ENCODE data around the gene SV2C. TPM values are rescaled to one million over a fixed set of nuclear protein-coding genes. Genes with fewer than 3 reads are reported as not detected.

Gene SV2C
- total and polyA plus RNA-seq, 2 donors from 2014 or later: 0.13 TPM; not detected in 1

DNA sequence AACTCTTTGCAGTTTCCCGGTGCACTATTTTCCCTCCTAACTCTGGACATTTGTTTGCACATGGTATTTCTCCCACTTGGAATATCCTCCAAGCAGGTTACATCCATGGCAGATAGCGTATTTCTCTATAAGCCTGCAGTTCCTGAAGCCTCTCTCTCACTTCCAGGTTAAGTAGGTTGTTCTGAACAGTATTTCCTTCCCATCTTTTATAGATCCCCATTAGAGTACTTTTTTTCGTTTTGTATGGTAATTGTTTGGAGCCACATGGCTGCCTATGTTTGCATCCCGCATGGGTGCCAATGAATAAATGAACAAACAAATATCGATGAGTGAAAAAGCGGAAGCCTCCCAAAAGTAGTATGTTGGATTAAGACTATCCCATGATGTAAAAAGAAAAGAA lies 206.5 kb downstream of the SV2C start:
- no peak for FAIRE-seq
- TF ChIP-seq, protein P1, sequence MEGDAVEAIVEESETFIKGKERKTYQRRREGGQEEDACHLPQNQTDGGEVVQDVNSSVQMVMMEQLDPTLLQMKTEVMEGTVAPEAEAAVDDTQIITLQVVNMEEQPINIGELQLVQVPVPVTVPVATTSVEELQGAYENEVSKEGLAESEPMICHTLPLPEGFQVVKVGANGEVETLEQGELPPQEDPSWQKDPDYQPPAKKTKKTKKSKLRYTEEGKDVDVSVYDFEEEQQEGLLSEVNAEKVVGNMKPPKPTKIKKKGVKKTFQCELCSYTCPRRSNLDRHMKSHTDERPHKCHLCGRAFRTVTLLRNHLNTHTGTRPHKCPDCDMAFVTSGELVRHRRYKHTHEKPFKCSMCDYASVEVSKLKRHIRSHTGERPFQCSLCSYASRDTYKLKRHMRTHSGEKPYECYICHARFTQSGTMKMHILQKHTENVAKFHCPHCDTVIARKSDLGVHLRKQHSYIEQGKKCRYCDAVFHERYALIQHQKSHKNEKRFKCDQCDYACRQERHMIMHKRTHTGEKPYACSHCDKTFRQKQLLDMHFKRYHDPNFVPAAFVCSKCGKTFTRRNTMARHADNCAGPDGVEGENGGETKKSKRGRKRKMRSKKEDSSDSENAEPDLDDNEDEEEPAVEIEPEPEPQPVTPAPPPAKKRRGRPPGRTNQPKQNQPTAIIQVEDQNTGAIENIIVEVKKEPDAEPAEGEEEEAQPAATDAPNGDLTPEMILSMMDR (IDR thresholded peaks at IDR 0.05; ENCODE audit: borderline replicate concordance, extremely low read depth, insufficient read depth): no peak

DNA sequence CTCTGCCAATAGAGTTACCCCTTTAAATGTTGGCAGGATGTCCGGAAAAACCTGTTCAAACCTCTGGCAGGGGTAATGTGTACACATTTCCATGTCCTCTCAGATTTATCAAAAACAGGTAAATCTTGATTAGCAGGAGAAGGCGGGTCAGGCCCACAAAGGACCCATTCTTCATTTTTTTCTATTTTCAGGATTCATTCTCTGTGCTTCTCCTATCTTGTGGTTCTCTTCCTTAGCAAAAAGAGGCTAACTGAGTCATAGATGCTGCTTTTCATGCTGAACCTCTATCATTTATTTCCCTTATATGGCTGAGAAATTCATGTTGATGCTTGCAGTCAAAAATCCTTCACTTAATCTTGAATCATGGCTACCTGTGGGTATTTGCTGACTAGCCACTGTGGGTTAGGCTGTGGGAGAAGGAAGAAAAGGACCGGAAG lies 207.2 kb downstream of the SV2C start:
- H3K4me3 ChIP-seq (ENCODE audit: low read length in 3 of 3): no peak overlapping the region
- no peaks in the 10 kb centered on the region for H3K9me3 ChIP-seq (ENCODE audit: control insufficient read depth in 2 of 3, insufficient read depth in 1 of 3, low read length in 3 of 3)
- intact Hi-C loops (cut with DNase I): no loop called here
- FAIRE-seq (no peak), DNase-seq (peak in 1 of 5 donors; percentile 16)
- TF ChIP-seq, protein P1 (IDR thresholded peaks at IDR 0.05; ENCODE audit: borderline replicate concordance, extremely low read depth, insufficient read depth): no peak
- H3K4me1 ChIP-seq (ENCODE audit: control insufficient read depth in 2 of 3, insufficient read depth in 2 of 3, low read depth in 1 of 3, low read length in 3 of 3): no peaks in the 10 kb centered on the region
- no peak overlapping the region for H3K27ac ChIP-seq (ENCODE audit: low read depth in 2 of 2, low read length in 2 of 2)
- H3K27me3 ChIP-seq (ENCODE audit: control insufficient read depth, insufficient read depth, low read length): no peaks in the 10 kb centered on the region
- H3K36me3 ChIP-seq (ENCODE audit: control insufficient read depth in 2 of 3, insufficient read depth in 3 of 3, low read length in 3 of 3): no peaks in the 10 kb centered on the region
- H3K9ac ChIP-seq (ENCODE audit: low read length in 3 of 3): no peak overlapping the region

More for the DNA sequence above, 206.5 kb downstream of the SV2C start:
- no peaks in the 10 kb centered on the region for H3K4me1 ChIP-seq (ENCODE audit: control insufficient read depth in 2 of 3, insufficient read depth in 2 of 3, low read depth in 1 of 3, low read length in 3 of 3)
- DNase-seq: no peak
- H3K27ac ChIP-seq (ENCODE audit: low read depth in 2 of 2, low read length in 2 of 2): no peak overlapping the region
- H3K9me3 ChIP-seq (ENCODE audit: control insufficient read depth in 2 of 3, insufficient read depth in 1 of 3, low read length in 3 of 3): no peaks in the 10 kb centered on the region
- H3K9ac ChIP-seq (ENCODE audit: low read length in 3 of 3): no peak overlapping the region
- H3K36me3 ChIP-seq (ENCODE audit: control insufficient read depth in 2 of 3, insufficient read depth in 3 of 3, low read length in 3 of 3): no peaks in the 10 kb centered on the region
- H3K4me3 ChIP-seq (ENCODE audit: low read length in 3 of 3): no peak overlapping the region
- intact Hi-C loops (cut with DNase I): no loop called here
- no peaks in the 10 kb centered on the region for H3K27me3 ChIP-seq (ENCODE audit: control insufficient read depth, insufficient read depth, low read length)

DNA sequence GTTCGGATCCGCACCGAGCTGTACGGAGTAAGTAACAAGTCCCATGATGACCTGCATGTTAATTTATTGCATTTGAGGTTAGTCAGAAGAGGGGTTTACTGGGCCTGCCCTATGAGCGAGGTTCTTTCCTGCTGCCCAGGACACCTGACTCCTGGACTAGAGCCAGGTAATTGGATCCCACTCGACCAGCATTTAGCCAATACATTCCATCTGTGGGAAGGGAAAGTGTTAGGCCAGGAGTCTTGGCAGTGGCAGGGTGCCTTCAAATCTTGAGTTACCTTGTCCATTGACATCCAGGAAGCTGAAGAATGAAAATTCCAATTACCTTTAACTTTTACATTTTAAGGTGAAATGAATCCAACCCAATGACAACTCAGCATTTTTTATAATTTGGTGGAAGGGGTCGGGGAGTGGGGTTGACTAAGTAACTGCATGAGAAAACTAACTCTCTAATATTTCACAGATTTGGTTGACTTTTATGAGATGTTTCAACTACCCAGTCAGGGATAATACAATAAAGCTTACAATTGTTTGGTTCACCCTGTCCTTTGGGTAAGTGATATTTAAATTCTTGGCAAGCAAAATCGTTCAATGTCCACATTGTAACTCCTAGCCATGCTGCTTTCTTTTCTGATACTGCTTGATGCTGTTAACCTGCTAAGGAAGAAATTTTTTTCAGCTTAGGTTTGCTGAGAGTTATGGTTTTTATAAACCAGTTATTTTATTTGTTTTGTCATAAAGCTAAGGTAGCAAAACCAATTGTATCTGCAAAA lies 208.3 kb downstream of the SV2C start:
- no peaks in the 10 kb centered on the region for H3K27me3 ChIP-seq (ENCODE audit: control insufficient read depth, insufficient read depth, low read length)
- intact Hi-C loops (cut with DNase I): no loop called here
- H3K9me3 ChIP-seq (ENCODE audit: control insufficient read depth in 2 of 3, insufficient read depth in 1 of 3, low read length in 3 of 3): no peaks in the 10 kb centered on the region
- H3K4me1 ChIP-seq (ENCODE audit: control insufficient read depth in 2 of 3, insufficient read depth in 2 of 3, low read depth in 1 of 3, low read length in 3 of 3): no peaks in the 10 kb centered on the region
- FAIRE-seq: no peak
- no peak overlapping the region for H3K9ac ChIP-seq (ENCODE audit: low read length in 3 of 3)
- H3K27ac ChIP-seq (ENCODE audit: low read depth in 2 of 2, low read length in 2 of 2): no peak overlapping the region
- TF ChIP-seq, protein P1 (IDR thresholded peaks at IDR 0.05; ENCODE audit: borderline replicate concordance, extremely low read depth, insufficient read depth): no peak
- H3K4me3 ChIP-seq (ENCODE audit: low read length in 3 of 3): no peak overlapping the region
- DNase-seq: peak in 3 of 5 donors; percentile 38 to 72 (median 53)
- H3K36me3 ChIP-seq (ENCODE audit: control insufficient read depth in 2 of 3, insufficient read depth in 3 of 3, low read length in 3 of 3): no peaks in the 10 kb centered on the region

Measured in kidney (tissue), 14 donors.